GM18951 (cell line): Measurements from ENCODE around the gene ALKBH3.

ENCODE experiments used
- POLR2A ChIP-seq: IDR thresholded peaks from 4 replicates; pipeline ENCODE4 v1.6.1; 2011; ENCODE audit warnings: mild to moderate bottlenecking; ENCODE audit not compliant: insufficient read length, insufficient read depth; ENCODE audit errors: extremely low read depth
- in situ Hi-C: fragments of 300-500 bp; cut with MboI; formaldehyde crosslinking; loops from one replicate; pipeline ENCODE4 v1.12.0; 2022; ENCODE audit warnings: low sequenced_read_pairs, mixed read lengths, inconsistent platforms; ENCODE audit not compliant: unreplicated experiment

The ALKBH3 gene

GRCh38 chr11:43962383-43963278 lies 82.0 kb downstream of the ALKBH3 start:
- in situ Hi-C loops, result no loop called here

GRCh38 chr11:43963279-43963620 lies 82.6 kb downstream of the ALKBH3 start:
- TF ChIP-seq POLR2A, result no peak
- in situ Hi-C loops, result no loop called here

More at GRCh38 chr11:43962383-43963278, 82.0 kb downstream of the ALKBH3 start:
- no peak for TF ChIP-seq POLR2A

- TF ChIP-seq POLR2A, result no peak
- in situ Hi-C loops, result no loop called here
These were observed 87.0 kb downstream of the ALKBH3 start for GRCh38 chr11:43967661-43968060.

GRCh38 chr11:43968719-43969118 lies 88.1 kb downstream of the ALKBH3 start:
- TF ChIP-seq POLR2A, result no peak
- in situ Hi-C loops, result no loop called here

- no peak for TF ChIP-seq POLR2A
- in situ Hi-C loops, result no loop called here
These were observed 88.9 kb downstream of the ALKBH3 start for GRCh38 chr11:43969543-43969942.
